ENCODE data around the gene CDK19. TPM values are rescaled to one million over a fixed set of nuclear protein-coding genes. Genes with fewer than 3 reads are reported as not detected.
A peak's percentile ranks its signal among the peaks of the same experiment; 100 is the strongest.

The CDK19 gene
- total and polyA plus RNA-seq, 9 of the 15 experiments (the other 6 are each of a cell fraction or from before 2014, with no cell fraction given): 3.8 to 15.2 (median 7.4) TPM

DNA sequence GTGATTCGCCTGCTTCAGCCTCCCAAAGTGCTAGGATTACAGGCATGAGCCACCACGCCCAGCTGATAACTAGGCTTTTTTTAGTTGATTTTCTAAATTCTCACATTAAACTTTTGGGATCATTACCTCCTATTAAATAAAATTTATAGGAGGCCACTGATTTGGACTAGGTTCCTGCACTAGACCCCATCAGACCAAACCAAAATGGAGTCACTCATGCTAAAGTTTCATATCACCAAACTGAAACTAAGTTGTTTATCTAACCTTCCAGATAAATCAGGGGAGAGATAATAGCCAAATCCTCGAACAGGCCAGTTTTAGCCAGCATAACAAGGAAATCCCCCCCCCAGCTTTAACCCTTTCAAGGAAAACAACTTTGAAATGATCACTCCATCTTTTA lies 240.5 kb downstream of the CDK19 start (continued):
- TF ChIP-seq, protein P1, sequence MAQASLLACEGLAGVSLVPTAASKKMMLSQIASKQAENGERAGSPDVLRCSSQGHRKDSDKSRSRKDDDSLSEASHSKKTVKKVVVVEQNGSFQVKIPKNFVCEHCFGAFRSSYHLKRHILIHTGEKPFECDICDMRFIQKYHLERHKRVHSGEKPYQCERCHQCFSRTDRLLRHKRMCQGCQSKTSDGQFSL (CRISPR knock-in tag; IDR thresholded peaks at IDR 0.05): no peak
- TF ChIP-seq, protein P1 (tag; IDR thresholded peaks at IDR 0.05): peak in 1 of 2 experiments; percentile 79; a peak in 2 of 4 replicates
- no peak for TF ChIP-seq NR1H2 (CRISPR knock-in tag; IDR thresholded peaks at IDR 0.05)
- no peak for TF ChIP-seq SRSF3 (IDR thresholded peaks at IDR 0.05; ENCODE audit: insufficient read depth, low read length)
- TF ChIP-seq BACH1 (tag; IDR thresholded peaks at IDR 0.05): 0 out of 2 replicates have a peak, but pooled peaks have one; percentile 54
- TF ChIP-seq ID3 (CRISPR knock-in tag; IDR thresholded peaks at IDR 0.05): no peak
- TF ChIP-seq ID3 (tag; IDR thresholded peaks at IDR 0.05): 0 out of 2 replicates have a peak, but pooled peaks have one; percentile 19
- no peak for TF ChIP-seq RREB1 (CRISPR knock-in tag; IDR thresholded peaks at IDR 0.05)
- TF ChIP-seq EHMT2 (IDR thresholded peaks at IDR 0.05): no peak
- no peak for TF ChIP-seq ZNF165 (CRISPR knock-in tag; IDR thresholded peaks at IDR 0.05; ENCODE audit: borderline replicate concordance)
- TF ChIP-seq ILF3 (IDR thresholded peaks at IDR 0.05; ENCODE audit: borderline replicate concordance): no peak
- TF ChIP-seq ZNF639 (CRISPR knock-in tag; conservative IDR thresholded peaks at IDR 0.05 in 1 of 2, IDR thresholded peaks at IDR 0.05 in 1 of 2): peak in 1 of 2 experiments; percentile 82; a peak in 2 of 4 replicates
- TF ChIP-seq ARID1B (IDR thresholded peaks at IDR 0.05): no peak
- no peak for TF ChIP-seq MTA3 (IDR thresholded peaks at IDR 0.05; ENCODE audit: borderline replicate concordance)
- no peak for TF ChIP-seq NR2C2 (CRISPR knock-in tag; IDR thresholded peaks at IDR 0.05)
- TF ChIP-seq NR2C2 (tag; IDR thresholded peaks at IDR 0.05): no peak
- TF ChIP-seq, protein P2, sequence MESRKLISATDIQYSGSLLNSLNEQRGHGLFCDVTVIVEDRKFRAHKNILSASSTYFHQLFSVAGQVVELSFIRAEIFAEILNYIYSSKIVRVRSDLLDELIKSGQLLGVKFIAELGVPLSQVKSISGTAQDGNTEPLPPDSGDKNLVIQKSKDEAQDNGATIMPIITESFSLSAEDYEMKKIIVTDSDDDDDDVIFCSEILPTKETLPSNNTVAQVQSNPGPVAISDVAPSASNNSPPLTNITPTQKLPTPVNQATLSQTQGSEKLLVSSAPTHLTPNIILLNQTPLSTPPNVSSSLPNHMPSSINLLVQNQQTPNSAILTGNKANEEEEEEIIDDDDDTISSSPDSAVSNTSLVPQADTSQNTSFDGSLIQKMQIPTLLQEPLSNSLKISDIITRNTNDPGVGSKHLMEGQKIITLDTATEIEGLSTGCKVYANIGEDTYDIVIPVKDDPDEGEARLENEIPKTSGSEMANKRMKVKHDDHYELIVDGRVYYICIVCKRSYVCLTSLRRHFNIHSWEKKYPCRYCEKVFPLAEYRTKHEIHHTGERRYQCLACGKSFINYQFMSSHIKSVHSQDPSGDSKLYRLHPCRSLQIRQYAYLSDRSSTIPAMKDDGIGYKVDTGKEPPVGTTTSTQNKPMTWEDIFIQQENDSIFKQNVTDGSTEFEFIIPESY (CRISPR knock-in tag; IDR thresholded peaks at IDR 0.05): no peak

All from K562 (cell line).